ENCODE measurements around the gene GIMAP6.
"Not testable (repeated sequence)": the region's sequence is repeated elsewhere in the genome, so short reads cannot be mapped to it uniquely, and the experiment has no call there.

The GIMAP6 gene

DNA sequence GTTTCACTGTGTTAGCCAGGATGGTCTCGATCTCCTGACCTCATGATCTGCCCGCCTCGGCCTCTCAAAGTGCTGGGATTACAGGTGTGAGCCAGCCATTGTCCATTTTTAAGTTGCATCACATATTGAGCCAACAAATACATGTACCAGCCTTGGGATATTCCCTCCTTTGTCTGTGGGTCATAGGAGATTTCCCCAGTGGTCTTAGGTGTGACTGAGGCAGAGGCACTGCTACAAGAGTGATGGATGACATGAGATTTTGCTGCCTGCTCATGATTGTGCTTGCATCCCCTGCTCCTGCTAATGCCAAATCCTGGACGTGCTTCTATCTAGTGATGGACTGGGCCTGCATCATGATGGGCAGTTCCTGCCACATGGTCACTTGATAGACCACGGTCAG, 10.7 kb upstream of the GIMAP6 start:
- DNase-seq, result no peak

DNA sequence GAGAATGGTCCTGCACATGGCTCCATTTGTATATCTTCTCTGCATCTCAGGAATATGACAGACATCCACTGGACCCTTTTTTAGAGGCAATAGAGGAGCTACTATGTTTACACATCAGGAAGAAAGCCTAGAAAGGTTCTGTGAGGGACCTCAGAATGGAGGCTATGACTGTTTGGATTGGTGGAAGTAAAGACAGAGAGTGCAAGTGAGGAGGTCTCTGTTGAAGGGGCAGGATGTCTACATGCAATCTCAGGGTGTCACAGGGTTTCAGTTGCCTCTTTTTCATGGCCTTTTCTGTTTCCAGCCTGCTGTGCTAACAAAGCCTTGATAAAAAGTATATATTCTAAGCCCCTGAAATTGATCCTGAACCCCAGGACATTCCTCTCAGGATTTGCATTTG, 9.7 kb upstream of the GIMAP6 start:
- no peak for DNase-seq

DNA sequence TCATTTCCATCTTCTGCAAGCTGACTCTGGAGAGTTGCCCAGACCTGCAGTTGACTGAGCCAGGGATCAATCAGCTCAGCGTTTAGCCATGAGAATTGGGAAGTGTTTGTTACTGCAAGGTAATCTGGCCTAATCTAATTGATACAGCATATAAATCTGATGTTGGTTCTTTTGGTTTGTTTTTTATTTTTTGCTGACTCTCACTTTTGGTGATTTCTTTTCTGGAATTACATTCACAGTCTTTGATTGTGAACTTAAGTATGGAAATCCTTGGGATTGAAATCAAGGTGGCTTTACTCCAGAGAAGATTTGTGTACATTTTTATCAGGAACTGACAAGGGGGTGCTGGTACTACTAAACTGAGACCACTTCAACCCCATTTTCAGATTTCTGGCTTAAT, 1.7 kb upstream of the GIMAP6 start:
- DNase-seq, result no peak

DNA sequence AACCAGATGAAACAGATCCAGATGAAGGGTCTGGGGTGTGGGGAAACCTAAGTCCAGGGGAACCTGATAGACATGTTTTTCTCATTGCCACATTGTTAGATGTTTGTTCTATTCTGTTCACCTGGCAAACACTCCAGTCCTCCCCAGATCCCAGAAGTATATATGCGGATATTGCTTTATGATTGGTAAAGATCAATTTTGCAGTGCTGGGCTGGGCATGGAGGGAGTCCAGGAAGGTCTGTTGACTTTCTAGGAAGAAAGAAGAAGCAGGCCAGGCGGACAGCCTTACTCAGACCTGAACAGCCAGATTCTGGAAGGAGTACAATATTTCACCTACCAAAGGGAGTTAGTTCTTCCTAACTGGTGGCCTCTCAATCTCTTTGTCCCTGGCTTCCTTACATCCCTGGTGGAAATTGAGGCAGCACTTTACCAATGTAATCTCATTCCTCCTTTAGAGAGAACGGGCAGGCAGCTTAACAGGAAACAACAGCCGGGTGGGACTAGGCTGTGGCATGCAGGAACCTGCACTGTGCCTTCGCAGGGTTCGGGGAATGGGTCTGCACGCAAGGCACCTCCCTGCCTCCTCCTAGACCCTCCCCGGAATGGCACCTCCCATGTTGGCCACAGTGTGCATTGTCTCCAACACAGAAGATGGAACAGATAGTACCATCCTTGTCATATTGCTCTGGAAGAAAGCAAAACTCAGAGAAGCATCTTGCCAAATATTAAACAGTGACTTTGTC, 930 bp downstream of the GIMAP6 start:
- peak; percentile 31 for DNase-seq

DNA sequence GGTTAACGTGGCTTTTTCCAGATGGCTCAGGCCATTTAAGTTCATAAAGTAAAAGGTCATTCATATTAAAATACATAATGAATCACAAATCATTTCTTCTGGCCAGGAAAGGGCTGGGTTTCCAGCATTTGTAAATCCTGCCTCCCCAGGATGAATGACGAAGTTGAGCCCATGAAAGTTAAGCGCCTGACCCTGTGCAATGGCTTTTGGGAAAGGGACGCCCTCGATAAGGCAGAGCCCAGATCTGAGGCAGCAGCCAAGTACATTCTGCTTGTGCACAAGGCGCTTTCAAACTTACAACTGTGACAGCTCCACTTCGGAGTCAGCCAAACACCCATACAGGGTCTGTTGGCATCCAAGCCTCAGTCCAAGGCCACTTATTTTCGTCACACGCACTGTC, 2.8 kb downstream of the GIMAP6 start:
- DNase-seq, result no peak

DNA sequence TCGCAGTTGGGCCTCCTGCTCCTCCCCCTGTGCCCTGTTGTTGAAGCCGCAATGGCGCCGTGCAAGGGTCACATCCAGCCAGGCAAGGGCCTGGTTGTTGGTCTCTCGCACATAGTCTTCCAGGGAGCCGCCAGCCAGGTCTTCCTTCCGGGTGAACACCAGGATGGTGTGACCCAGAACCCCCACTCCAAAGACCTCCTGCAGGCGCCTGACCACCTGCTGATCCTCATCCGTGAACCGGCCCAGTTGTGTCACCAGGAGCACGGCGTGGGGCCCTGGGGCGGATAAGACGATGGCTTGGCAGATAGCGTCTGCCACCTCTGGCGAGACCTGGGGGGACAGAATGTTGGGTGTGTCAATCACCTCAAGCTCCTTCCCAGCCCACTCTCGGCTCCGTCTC, 4.2 kb downstream of the GIMAP6 start:
- no peak for DNase-seq

DNA sequence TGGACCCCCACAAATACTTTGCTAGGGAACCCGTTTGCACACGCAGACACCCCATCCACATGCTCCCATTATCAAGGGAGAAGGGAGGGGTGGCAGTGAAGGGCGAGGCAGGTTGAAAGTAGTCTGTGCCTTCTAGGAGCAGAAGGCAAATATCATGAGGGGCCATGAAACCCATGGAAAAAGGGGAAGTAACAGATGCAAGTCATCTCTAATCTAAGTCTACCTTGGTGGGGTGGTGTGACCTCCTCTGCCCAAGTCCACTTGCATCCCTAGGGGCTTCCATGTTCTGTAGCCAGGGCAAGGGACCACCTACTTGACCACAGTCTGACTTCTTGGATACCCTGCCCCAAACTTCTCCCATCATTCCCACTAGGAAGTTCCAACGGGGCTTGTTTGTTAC, 5.5 kb downstream of the GIMAP6 start:
- no peak for DNase-seq

DNA sequence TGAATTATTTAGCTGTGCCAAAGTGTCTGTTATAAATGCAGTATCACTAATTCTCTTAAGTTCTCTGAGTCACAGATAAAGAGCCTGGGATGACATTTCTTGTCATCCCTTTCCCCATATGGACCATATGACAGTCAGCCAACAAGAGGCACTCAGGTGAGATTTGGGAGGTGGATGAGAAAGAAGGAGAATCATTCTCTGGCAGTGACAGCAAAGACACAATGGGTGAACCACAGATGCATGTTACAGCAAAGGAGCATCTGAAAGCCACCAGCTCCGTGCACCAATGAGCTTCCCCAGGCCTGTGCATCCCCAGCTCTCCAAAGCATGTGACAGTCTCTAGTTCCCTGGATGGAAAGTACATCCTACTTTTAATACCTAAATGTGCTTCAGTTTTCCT, 10.8 kb downstream of the GIMAP6 start:
- DNase-seq, result no peak

DNA sequence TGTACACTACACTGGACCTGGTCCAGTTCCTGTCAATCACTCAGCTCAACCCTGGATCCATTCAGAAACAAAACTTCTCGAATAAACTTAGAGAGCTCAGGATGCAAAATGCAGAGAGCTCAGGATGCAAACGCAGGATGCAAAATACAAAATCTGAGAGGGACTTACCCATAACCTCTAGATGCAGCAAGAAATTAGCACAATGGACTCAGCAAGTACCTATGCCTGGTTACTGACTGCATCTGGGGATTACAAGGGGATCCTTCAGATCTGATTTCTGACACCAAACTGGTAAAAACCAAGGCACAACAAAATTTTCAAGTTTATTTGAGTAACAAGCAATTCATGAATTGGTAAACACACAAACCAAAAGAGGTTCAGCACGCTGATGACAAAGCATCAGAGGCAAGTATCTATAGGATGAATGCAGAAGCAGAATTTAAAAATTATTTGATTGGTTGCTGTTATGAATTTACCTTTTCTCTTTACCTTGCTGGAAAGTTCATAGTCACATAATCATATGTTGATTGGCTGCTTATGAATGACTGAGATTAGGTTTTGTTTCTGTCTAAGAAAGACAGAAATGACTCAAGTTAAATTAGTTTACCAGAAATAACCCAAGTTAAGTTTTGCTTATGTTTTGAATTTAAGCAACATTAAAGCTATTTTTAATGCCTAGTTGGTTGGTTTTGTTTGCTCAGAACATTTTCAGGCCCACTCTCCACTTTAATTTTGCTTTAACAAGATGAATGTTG, 11.4 kb downstream of the GIMAP6 start:
- DNase-seq, result no peak

DNA sequence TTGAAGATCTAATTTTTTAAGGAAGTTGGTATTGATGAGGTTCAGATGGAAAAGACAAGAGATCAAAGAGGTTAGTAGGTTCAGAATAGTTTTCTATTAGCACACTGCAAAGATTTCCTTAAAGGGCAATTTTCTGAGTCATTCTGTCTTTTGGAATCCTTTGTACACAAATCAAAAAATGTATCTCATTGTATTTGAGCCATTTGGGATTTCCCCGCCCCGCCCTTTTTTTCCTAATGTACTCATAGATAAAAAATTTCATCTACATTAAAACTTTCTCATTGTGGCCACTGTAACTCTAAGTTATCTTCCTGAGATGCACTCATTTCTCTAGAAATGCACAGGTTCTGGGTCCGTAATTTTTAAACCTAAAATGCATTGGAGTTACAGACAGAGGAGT, 12.1 kb downstream of the GIMAP6 start:
- DNase-seq, result no peak

DNA sequence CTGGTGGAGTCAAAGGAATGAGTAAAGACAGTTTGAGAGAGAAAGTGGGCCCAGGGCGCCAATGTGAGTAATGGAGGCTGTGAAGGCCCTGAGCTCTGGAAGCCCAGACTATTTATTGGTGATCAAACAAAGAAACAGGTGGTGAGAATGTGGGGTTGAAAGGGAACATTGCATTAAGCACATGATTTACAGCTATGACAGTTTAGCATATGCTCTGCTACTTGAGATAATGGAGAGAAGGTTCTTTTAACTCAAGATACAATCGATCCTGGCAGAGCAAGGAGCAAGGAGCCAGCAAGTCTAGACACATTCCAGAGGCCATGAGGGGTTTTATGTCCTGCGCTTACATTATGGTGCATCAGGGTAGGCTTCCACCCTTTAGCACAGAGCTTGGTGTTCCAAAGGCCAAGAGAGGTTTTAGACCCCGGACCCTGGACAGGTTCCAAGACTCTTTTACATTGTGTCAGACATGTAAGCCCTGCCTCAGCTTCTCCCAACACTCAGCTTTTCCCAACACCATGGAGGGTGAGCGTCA, 16.9 kb downstream of the GIMAP6 start:
- not testable (repeated sequence) for DNase-seq

DNA sequence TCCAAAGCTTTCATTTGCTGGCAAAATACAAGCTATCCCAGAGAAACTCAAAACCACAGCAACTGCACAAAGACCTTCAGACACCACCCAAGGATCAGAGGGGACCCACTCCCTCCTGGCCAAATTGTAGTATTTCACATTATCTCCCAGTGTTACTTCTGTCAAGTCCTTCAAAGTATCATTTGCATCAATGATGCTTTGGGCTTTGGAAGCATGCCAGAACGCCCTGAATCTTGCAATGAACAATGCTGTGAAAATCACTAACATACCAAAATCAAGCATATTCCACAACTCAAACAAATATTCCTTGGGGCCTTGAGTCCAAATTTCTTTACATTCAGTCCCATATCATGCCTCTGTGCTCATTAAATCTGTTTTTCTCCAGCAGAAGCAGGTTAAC, 17.8 kb downstream of the GIMAP6 start:
- DNase-seq, result not testable (repeated sequence)

DNA sequence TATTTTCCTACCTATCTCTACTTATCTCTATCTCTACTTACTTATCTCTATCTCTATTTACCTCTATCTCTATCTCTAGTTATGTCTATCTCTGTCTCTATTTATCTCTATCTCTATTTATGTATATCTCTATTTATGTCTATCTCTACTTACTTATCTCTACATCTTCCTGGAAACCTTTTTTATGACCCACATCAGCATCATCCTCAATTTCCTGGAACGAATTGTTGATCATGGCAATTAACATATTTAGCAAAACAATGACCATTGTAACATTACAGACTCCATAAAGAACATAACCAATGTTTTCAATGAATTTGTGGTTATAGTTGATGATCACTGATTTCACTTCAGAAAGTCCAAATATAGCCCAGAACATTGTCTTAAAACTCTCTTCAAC, 18.3 kb downstream of the GIMAP6 start:
- no peak for DNase-seq

DNA sequence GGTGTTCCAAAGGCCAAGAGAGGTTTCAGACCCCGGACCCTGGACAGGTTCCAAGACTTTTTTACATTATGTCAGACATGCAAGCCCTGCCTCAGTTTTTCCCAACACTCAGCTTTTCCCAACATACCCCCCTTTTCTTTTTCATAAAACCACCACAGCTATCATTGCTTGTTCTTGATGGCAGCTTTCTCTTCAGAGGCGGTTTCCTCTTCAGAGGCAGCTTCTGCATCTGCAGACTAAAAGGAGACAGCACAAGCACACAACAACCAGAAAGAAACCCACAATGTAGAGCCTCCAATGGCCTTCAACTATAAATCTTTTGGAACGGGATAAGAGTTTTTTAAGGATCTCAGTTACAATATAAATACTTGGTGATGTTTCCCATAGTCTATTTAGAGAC, 19.3 kb downstream of the GIMAP6 start:
- no peak for DNase-seq

DNA sequence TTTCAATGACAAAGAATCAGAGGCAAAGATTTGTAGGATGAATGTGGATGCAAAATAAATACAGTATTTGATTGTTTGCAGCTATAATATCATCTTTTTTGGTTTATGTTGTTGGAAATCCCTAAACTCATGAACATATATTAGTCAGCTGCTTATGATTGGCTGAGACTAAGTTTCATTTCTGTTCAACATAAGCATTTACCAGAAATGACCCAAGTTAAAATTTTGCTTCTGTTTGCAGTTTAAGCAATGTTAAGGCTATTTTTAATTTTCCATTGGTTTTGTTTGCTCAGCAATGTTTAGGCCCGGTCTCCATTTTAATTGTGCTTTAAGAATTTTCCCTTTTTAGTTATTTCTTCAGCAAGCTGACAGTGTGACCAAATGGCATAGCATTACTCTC, 22.0 kb downstream of the GIMAP6 start:
- no peak for DNase-seq

DNA sequence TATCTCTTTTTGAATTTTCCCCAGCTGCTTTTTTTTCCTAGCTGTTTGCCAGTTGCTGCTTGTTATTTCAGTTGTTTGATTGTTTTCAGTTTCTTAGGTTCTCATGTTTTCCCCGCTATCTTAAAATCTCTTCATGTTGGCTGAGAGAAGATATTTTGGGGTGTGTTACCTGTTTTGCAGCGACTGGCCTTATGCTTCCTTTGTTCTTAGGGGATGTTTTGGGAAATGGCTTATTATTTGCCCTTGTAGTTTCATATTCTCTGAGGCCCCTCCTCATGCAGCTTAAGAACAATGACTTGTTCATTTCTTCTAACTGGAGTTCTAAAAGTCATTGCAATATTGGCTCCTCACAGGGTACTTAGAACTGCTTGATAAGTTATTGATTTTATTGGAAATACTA, 28.6 kb downstream of the GIMAP6 start:
- not testable (repeated sequence) for DNase-seq

DNA sequence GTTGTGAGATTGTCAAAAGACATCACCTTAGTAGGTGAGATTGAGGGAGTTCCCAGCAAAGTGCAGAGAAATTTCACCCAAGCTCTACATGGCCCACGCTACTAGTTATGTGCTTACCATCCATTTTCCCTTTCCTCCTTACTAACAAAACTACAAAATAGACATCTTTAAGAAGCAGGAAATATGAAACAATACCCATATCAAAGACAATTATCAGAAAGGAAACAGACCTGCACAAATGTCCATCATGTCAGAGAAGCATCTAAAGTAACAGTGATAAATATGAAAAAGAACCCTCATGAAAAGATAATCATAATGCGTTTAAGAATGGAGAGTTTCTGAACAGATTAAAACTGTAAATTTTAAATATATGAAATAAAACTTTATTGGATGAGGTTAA, 36.8 kb downstream of the GIMAP6 start:
- DNase-seq, result no peak

DNA sequence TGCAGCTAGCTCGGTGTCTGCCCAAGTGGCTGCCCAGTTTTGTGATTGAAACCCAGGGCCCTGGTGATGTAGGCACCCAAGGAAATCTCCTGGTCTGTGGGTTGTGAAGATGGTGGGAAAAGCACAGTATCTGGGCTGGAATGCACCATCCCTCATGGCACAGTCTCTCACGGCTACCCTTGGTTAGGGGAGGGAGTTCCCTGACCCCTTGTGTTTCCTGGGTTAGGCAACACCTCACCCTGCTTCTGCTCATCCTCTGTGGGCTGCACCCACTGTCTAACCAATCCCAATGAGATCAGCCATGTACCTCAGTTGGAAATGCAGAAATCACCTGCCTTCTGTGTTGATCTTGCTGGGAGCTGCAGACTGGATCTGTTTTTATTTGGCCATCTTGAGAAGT, 37.4 kb downstream of the GIMAP6 start:
- DNase-seq, result no peak

DNA sequence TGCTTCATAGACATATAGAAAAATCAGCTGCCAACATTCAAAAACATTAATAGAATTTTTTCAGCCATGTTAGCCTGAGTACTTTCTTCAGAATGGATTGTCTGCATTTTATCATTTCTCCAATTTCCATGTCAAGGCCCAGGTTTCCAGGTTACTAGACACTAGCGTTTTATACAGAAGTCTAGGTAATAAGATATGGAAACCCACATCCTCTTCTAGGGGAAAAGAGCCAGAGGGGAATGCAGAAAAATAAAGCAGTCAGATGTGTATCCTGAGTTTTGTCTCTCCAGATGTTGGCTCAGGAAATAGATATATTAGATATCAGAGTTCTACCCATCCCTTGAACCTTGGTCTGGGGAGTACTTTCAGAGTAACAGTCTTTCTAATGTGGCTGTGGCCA, 44.6 kb downstream of the GIMAP6 start:
- no peak for DNase-seq

DNA sequence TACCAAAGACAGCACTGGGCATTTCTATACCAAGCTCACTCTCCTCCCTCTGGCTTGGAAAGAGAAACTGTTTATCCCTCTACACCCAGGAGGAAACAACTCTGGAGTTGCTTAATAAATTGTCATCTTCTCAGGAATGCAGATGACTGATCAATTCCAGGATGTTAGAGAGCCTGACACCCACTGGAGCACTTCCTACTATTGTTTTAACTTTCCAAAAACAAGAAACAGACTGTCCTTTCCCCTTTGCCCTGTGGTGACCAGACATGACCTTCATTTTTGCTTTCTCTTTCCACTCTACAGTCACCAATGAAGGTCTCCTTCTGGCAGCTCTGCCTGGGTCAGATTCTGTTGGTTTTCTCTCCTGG, 45.4 kb downstream of the GIMAP6 start:
- DNase-seq, result no peak

DNA sequence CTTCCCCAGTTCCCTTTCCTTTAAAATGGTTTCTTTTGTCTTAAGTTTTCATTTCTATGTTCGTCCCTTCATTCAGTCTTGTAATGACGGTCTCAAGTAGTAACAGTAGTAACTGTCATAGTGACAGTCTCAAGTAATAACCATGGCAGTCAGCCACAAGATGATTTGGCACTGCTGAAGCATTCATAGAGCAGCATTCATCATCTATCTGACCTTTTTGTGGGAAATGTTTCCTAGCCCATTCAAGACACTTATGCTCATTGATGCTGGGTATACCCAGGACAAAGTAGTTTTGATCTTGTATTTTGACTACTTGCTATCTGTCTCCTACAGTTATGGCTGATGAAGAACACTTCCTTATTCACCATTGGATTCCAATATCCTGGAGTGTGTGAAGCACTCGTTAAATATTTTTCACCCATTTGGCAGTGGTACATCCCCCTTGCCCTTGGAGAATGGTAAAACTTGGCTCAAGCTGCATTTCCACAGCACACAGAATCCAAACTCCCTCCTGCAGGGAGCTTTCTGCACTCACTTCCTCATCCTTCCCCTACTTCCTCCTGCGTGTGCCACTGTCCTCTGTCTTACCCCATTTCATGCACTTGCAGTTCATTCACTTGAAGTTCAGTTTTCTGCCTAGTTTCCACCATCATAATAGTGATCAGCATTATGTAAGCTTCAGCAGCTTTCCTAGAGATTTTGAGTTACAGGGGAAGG, 46.0 kb downstream of the GIMAP6 start:
- peak; percentile 22 for DNase-seq

DNA sequence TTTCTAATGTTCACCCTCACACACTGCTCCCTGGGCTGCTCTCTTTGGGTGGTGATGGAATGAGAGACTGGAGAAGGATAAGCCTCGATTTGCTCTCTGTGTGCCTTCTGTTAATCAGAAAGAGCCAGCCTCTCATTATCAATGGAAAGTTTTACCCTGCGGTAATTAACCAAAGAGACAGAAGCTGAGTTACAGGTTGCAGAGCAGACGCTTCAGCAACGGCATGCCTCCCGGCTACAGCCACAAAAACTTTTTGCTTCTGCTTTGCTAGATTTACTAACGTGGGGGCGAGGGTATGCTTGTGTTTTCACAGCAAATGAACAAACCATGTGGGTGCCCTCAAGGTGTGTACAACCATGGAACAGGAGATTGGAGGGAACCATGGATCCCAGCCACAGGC, 47.0 kb downstream of the GIMAP6 start:
- DNase-seq, result no peak

DNA sequence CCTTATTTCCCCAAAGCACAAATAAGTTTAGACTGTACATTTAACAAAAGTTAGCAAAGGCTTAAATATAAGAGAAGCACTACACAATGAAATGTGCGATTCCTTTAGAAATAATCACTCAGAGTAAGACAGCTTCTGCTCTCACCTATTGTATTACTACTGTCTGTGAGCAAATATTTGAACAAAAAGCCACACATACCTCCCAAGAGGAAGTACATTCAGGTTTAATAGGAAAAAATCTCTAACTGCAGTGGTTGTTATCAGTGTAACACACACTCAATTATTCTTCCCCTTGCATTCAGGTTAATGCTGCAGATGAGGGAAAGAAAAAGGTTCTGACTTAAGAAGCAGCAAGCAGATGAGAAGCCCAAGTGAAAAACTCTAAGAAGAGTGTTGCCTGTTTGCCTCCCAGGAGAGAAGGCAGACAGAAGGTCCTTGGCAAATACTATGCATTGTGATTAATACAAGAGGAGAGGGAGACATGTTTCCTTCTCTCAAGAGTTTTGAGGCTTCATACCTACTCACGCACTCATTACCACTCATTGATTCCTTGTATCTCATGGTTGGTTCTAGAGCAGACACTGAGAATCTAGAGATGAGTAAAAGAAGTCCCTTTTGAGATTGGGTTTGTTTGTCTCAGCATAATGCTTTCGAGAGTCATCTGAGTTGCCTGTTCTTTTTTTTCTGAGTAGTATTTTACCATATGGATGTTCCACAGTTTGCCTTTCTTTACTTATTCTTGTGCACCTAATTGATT, 51.4 kb downstream of the GIMAP6 start:
- DNase-seq, result no peak
